Heart left ventricle (tissue), 13 donors: Measurements from ENCODE around the gene XG.

Experiments
- CTCF ChIP-seq, 12 donors: fragments of 200-600 bp; sonication (generic) in 4 of 12; IDR thresholded peaks; one replicate each; pipeline versions ENCODE4 v1.5.0 to v1.8.0; 2018 to 2022; ENCODE audit warnings: antibody characterized with exemption in 12 of 12, mild to moderate bottlenecking in 5 of 12
- POLR2A ChIP-seq, 2 donors: fragments of 450-650 bp; IDR thresholded peaks; one replicate each; pipeline ENCODE4 v1.6.1; 2017; ENCODE audit warnings: antibody characterized with exemption in 2 of 2, mild to moderate bottlenecking in 2 of 2, moderate library complexity in 2 of 2
- donor health status: ischemic (EF 13 %, LVEDD 7.1; RV severe dilation, severe dysfunction).
- donor health status: DM: no; HTN: yes; CAD: no.
- donor health status: DM: no; HTN: no; CAD: no.
- donor health status: ischemic (EF 25% LVEDD 6.9; RV normal size, moderate dysfunction).
- donor health status: ischemic (EF 25% LVEDD 5.7; RV mildly dilated, moderate dysfunction).
- donor health status: ischemic (EF 35%, LVEDD 5.7; RV mildly dilated, moderate dysfunction).
- donor health status: nonischemic (EF 11% LVEDD 7.7; RV severe dilation, severe dysfunction).
- donor health status: DM: yes; HTN: yes; CAD: no.
- donor health status: PGD.
- donor health status: ischemic (EF 29% LVEDD 5.4; RV normal size, mild dysfunction).
- donor health status: nonischemic (EF 23%, LVEDD 6.1; RV moderate dilation, normal function).

GRCh38 chrX:2705046-2705832 lies 46.6 kb upstream of the XG start:
- TF ChIP-seq CTCF (IDR thresholded peaks at IDR 0.05): no peak
- TF ChIP-seq POLR2A (IDR thresholded peaks at IDR 0.05): no peak
